GM06990 (cell line): ENCODE data around the gene ATF3.

Experiments used
- DNase-seq: peaks from one replicate; pipeline ENCODE4 v3.0.0-alpha.2; 2011; ENCODE audit not compliant: insufficient read length; ENCODE audit errors: extremely low read depth
- H3K27me3 ChIP-seq: replicated peaks from 2 replicates; pipeline ENCODE4 v1.6.0; 2011; ENCODE audit warnings: low read length; ENCODE audit not compliant: control insufficient read depth, insufficient read depth
- H3K36me3 ChIP-seq: 2 replicates; pipeline ENCODE4 v1.5.1; 2011; ENCODE audit warnings: low read length; ENCODE audit not compliant: control insufficient read depth, insufficient read depth
- H3K4me3 ChIP-seq: replicated peaks from 2 replicates; pipeline ENCODE4 v1.5.1; 2011; ENCODE audit warnings: low read depth, mild to moderate bottlenecking, control low read depth, low read length
- CTCF ChIP-seq: IDR thresholded peaks from 2 replicates; pipeline ENCODE4 v1.5.1; 2011; ENCODE audit warnings: low read length, control low read depth, mild to moderate bottlenecking, inconsistent platforms; ENCODE audit not compliant: insufficient read depth, poor library complexity, severe bottlenecking

The ATF3 gene

GRCh38 chr1:212594640-212595039, 13.9 kb upstream of the ATF3 start:
- no peaks in the 10 kb centered on the region for H3K36me3 ChIP-seq
- no peak for DNase-seq
- H3K4me3 ChIP-seq, result no peak overlapping the region
- no peak for TF ChIP-seq CTCF
- H3K27me3 ChIP-seq, result no peaks in the 10 kb centered on the region

GRCh38 chr1:212595229-212595628, 13.3 kb upstream of the ATF3 start:
- DNase-seq, result no peak
- H3K27me3 ChIP-seq, result no peaks in the 10 kb centered on the region
- TF ChIP-seq CTCF, result no peak
- H3K4me3 ChIP-seq, result no peak overlapping the region
- H3K36me3 ChIP-seq, result no peaks in the 10 kb centered on the region

- DNase-seq, result peak; percentile 80
- peak; percentile 53 for TF ChIP-seq CTCF
- Histone ChIP-seq H3K4me3 (no peak overlapping the region), H3K36me3 (no peaks in the 10 kb centered on the region), H3K27me3 (no peaks in the 10 kb centered on the region)
Observed at GRCh38 chr1:212595787-212596714, 12.5 kb upstream of the ATF3 start.

- TF ChIP-seq CTCF, result no peak
- H3K4me3 ChIP-seq, result no peak overlapping the region
- H3K36me3 ChIP-seq, result no peaks in the 10 kb centered on the region
- no peaks in the 10 kb centered on the region for H3K27me3 ChIP-seq
- DNase-seq, result no peak
Observed at GRCh38 chr1:212596798-212597197, 11.8 kb upstream of the ATF3 start.

GRCh38 chr1:212597487-212597886, 11.1 kb upstream of the ATF3 start:
- no peak for TF ChIP-seq CTCF
- DNase-seq, result no peak
- H3K36me3 ChIP-seq, result no peaks in the 10 kb centered on the region
- H3K4me3 ChIP-seq, result no peak overlapping the region
- no peaks in the 10 kb centered on the region for H3K27me3 ChIP-seq
